ENCODE results near the gene PES1. TPM values are rescaled to one million over a fixed set of nuclear protein-coding genes. Genes with fewer than 3 reads are reported as not detected.
"Not testable (repeated sequence)": the region's sequence is repeated elsewhere in the genome, so short reads cannot be mapped to it uniquely, and the experiment has no call there.

The PES1 gene
- total RNA-seq, 1 experiment from 2014 or later = 165 TPM

DNA sequence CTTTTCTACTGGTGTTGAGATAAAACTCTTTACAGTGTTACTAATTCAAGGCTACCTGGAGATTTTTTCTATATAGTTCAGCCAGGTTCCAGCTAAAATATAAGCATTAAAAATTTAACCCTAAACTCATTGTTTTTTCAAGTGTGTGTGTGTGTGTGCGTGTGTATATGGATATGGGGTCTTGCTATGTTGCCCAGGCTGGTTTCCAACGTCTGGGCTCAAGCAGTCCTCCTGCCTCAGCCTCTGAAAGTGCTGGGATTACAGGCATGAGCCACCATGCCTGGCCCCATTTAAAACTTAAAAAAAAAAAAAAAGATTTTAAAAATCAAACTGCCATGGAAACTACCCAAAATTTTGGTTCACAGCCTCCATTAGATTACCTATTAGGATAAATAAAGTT lies 4.5 kb upstream of the PES1 start:
- H3K27me3 ChIP-seq = peaks cover 2% of the 10 kb centered on the region; the same call in 1 of the 2 replicates
- no peaks in the 10 kb centered on the region for H3K9me3 ChIP-seq
- H3K36me3 ChIP-seq = peaks cover 3% of the 10 kb centered on the region; the same call in 1 of the 2 replicates
- no peak overlapping the region for H3K4me3 ChIP-seq
- DNase-seq = no peak

GRCh38 chr22:30592360-30592713 lies 627 bp upstream of the PES1 start:
- H3K27me3 ChIP-seq, H3K9me3 ChIP-seq, DNase-seq: not testable (repeated sequence)
- peaks cover 36% of the 10 kb centered on the region for H3K36me3 ChIP-seq
- peak overlapping the region; percentile 88 for H3K4me3 ChIP-seq

DNA sequence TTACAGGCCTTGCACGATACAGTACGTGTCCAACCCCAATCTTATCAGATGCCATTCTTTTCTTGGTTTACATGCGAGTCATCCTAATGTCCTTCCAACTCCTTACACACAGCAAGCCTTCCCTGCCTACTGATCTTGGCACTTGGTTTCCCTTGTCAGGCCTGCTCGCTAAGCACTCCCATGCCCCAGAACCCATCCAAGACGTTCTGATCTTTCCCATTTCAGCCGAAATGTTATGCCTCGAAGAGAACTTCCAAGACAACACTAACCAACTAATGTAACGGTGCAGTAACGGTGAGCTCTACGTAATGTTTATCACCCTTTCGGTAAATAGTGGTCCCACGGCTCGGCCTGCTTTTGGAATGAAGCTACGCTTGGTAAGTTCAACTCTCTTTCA lies 521 bp downstream of the PES1 start:
- Histone ChIP-seq H3K4me3 (peak overlapping the region; percentile 88), H3K36me3 (peaks cover 48% of the 10 kb centered on the region), H3K9me3 (no peaks in the 10 kb centered on the region), H3K27me3 (peaks cover 2% of the 10 kb centered on the region; the same call in 1 of the 2 replicates)
- DNase-seq = no peak

- Histone ChIP-seq H3K36me3 (peaks cover 86% of the 10 kb centered on the region), H3K4me3 (no peak overlapping the region), H3K9me3 (no peaks in the 10 kb centered on the region), H3K27me3 (no peaks in the 10 kb centered on the region)
- DNase-seq = no peak
Observed at GRCh38 chr22:30586414-30586813, 5.3 kb downstream of the PES1 start.

- no peak overlapping the region for H3K4me3 ChIP-seq
- no peak for DNase-seq
- H3K9me3 ChIP-seq = no peaks in the 10 kb centered on the region
Observed at GRCh38 chr22:30584441-30584840, 7.3 kb downstream of the PES1 start.

DNA sequence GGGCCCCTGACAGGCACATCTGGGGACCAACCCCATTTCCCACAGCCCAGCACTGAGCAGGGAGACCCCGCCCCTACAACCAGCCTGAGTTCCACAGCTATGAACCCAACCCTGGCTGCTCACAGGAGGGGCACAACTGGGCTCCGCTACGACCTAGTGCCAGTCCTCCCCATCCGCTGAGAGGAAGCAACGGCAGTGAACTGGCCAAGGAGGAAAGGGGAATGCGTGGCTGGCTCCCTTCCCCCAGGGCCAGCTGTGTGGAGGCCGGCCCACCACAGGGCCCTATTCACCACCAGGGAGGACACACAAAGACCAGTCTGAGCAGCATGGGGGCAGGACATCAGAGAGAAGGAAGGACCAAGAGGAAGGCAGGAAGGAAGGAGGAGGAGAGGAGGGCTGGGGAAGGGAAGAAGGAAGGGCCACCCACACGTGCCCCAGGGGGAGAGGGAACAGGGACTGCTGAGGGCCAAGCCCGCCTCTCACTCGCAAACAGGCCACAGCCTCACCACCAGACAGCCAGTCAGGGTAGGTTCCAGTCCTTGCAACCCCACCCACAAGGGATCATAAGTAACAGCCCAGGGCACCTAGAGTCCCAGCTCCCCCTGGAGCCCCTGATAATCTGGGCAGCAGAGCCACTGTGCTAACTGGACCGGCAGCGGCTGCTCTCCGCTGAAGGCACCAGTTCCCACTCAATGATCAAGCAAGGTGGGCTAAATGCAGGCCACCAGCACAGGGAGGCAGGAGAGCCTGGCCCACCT lies 8.7 kb downstream of the PES1 start:
- H3K36me3 ChIP-seq = peaks cover 89% of the 10 kb centered on the region
- H3K4me3 ChIP-seq = no peak overlapping the region
- DNase-seq = no peak
- H3K27me3 ChIP-seq = no peaks in the 10 kb centered on the region
- H3K9me3 ChIP-seq = no peaks in the 10 kb centered on the region

More at GRCh38 chr22:30584441-30584840, 7.3 kb downstream of the PES1 start:
- H3K27me3 ChIP-seq = no peaks in the 10 kb centered on the region
- H3K36me3 ChIP-seq = peaks cover 88% of the 10 kb centered on the region

GRCh38 chr22:30582051-30582450 lies 9.7 kb downstream of the PES1 start:
- peaks cover 84% of the 10 kb centered on the region for H3K36me3 ChIP-seq
- no peaks in the 10 kb centered on the region for H3K27me3 ChIP-seq
- no peaks in the 10 kb centered on the region for H3K9me3 ChIP-seq
- DNase-seq = no peak
- no peak overlapping the region for H3K4me3 ChIP-seq

GRCh38 chr22:30580896-30581295 lies 10.8 kb downstream of the PES1 start:
- Histone ChIP-seq H3K9me3 (no peaks in the 10 kb centered on the region), H3K36me3 (peaks cover 84% of the 10 kb centered on the region), H3K4me3 (no peak overlapping the region), H3K27me3 (no peaks in the 10 kb centered on the region)
- DNase-seq = no peak

DNA sequence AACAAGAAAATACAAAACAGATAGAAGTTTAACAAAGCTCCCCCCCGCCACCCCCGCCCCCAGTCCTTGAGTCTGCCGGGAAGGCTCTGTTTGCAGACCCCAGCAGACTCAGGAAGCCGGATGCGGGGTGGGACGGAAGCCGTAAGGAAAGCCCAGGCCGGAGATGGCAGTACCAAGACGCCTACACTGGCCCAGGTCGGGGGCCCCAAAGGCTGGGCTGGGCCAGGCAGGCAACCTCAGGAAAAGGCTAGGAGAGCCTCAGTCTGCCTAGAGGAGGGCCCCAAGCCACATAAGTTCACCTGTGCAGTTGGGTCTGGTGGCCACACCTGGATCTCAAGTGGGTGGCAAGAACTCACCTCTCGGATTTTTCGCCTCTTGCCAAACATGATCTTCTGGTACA lies 13.2 kb downstream of the PES1 start:
- Histone ChIP-seq H3K9me3 (no peaks in the 10 kb centered on the region), H3K36me3 (peaks cover 76% of the 10 kb centered on the region), H3K27me3 (no peaks in the 10 kb centered on the region), H3K4me3 (no peak overlapping the region)
- DNase-seq = no peak

DNA sequence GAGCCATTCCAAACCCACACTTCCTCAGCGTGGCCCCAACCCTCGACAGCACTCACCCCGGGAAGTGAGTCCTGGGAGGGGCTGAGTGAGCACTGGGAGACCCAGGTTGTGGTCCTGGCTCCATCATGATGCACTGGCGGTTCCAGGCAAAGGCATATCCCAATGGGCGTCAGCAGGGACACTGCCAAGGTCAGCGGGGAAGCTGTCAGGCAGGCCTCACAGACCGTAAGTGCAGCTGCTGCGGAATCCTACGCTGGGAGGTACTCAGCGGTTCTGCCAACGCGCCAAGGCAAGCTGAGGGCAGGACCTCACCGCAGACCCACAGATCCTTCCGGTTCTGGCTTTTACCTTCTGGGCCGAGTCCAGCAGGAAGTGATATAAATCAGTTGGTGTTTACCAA lies 15.9 kb downstream of the PES1 start:
- Histone ChIP-seq H3K27me3 (no peaks in the 10 kb centered on the region), H3K4me3 (no peak overlapping the region), H3K36me3 (peaks cover 54% of the 10 kb centered on the region), H3K9me3 (no peaks in the 10 kb centered on the region)
- DNase-seq = no peak

DNA sequence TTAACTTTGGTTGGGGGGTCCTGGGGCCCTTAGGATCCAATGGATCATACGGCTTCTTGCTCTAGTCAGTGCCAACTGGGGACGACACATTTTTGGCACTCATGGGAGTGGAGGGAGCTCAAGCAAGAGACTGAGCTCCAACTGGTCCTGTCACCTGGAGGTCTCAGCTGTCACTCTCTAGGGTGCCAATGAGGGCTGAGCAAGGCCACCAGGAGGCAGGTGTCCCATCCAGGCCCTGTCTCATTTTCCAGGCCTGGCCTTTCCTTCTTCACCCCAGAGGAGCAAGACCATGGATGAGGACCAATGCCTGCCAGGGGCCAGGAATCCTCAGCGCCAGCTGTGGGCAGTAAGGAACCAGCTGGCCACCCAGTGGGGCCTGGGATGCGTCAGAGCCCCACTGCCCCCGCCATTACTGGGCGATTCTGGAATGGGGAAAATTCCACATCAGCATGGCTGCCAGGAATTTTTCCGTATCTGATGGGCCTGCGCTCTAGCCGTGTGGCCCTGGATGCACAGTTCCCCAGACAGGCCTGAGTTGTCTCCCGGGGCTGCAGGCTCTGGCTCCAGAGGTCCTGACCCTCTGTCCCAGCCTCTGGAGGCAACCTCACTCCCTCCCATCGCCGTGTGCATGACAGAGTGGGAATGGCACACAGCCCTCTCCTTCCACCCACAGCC lies 16.6 kb downstream of the PES1 start:
- H3K9me3 ChIP-seq = no peaks in the 10 kb centered on the region
- H3K4me3 ChIP-seq = no peak overlapping the region
- peaks cover 46% of the 10 kb centered on the region for H3K36me3 ChIP-seq
- H3K27me3 ChIP-seq = no peaks in the 10 kb centered on the region
- DNase-seq = peak; percentile 75

DNA sequence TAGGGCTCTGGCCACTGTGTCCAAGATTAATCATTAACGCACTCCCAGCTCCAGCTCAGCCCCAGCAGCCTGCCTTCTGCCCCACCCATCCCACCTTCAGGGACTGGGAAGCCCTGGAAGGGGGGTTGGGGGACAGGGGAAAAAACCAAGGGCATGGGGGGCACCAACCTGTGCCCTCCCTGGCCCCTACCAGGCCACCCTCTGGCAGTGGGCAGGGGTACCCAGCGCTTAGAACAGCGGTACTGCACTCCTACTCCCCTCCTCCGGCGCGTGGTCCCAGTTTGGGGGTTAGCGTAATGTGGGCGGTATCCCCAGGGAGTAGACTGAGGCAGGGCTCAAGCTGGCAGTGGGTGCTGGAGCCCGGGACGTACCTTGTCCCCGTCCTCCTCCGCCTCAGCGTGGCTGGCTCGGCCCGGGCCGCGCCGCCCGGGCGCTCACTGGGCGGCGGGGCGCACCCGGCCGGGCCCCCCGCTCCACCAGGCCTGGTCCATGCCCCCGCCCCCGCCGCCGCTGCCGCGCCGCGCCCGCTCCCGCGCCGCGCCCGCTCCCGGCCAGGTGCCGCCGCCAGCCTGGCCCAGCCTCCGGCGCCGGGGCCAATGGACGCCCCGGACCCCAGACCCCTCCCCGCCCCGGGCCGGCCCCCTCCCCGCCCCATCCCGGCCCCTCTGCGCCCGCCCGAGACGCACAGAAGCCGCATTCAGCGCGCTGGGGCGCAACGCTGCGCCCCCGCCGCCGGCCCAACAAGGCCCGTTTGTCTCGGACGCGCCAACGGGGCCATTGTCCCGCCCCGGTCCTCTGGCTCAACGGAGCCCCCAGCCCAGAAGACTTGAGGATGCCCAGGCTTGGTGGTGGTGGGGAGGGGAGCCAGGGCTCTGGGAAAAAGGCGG lies 17.4 kb downstream of the PES1 start, which contains the start of gene GAL3ST1:
Gene GAL3ST1, minus strand, starts transcription at position 571 of the 887 bp plus-strand sequence. CDS start 17,273 bp downstream, outside the sequence.
- Histone ChIP-seq H3K27me3 (no peaks in the 10 kb centered on the region), H3K4me3 (no peak within 1 kb of the TSS)
- DNase-seq = no peak

GRCh38 chr22:30573594-30574094 lies 18.1 kb downstream of the PES1 start:
- H3K9me3 ChIP-seq = no peaks in the 10 kb centered on the region
- H3K27me3 ChIP-seq = no peaks in the 10 kb centered on the region
- H3K36me3 ChIP-seq = peaks cover 31% of the 10 kb centered on the region
- DNase-seq = no peak
- H3K4me3 ChIP-seq = no peak overlapping the region

More for the DNA sequence above, 17.4 kb downstream of the PES1 start, which contains the start of gene GAL3ST1:
- Histone ChIP-seq H3K9me3 (no peaks in the 10 kb centered on the region), H3K36me3 (peaks cover 38% of the 10 kb centered on the region)

DNA sequence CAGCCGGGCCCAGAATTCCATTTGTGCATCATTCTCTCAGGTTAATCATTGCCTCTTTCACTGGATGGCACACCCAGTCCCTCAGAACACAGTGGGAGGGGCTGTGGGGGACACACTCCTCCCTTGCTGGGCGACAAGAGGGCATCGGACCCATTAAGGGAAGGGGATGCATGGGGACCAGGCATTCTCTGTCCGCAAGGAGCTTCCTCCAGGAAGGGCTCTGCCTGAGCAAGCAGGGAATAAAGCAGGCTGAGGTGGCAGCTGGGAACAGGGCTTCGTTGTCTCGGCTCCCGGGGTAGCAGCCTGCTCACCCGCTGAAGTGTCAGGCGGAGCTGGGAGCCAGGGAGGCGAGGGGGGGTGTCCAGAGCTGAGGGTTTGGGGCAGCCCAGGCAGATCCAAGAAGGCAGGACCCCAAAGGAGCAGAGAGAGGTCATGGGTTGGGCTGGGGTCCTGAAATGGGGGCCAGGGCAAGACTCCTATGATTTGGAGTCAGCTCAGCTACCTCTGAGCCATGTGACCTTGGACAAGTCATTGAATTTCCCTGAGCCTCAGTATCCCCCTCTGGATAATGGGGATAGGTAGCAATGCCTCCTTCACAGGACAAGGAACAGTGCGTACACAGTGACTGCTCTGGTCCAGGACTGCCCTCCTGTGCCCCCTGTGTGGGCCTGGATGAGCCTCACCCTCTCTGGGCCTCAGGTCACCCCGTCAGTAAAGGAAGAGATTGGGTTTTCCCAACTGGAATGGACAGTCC lies 18.7 kb downstream of the PES1 start:
- Histone ChIP-seq H3K4me3 (no peak overlapping the region), H3K36me3 (peaks cover 28% of the 10 kb centered on the region), H3K27me3 (no peaks in the 10 kb centered on the region), H3K9me3 (no peaks in the 10 kb centered on the region)
- no peak for DNase-seq

DNA sequence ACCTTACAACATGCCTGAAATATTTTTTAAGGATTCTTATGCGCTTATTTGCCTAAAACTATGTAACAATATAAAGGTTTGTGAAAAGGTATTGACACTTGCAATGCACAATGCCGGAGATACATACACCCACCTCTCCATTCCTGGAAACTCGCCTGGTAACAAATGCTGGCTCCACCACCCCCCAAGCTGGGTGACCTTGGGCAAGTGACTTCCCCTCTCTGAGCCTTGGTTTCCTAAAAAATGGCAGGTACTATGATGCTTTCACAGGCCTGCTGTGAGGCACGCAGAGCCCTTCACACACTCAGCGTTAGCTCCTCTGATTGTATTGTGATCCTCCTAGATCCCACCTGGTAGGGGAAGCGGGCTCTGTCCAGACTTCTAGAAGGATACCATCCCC lies 19.5 kb downstream of the PES1 start:
- Histone ChIP-seq H3K36me3 (peaks cover 24% of the 10 kb centered on the region), H3K27me3 (no peaks in the 10 kb centered on the region), H3K4me3 (no peak overlapping the region), H3K9me3 (no peaks in the 10 kb centered on the region)
- DNase-seq = no peak

- no peak for DNase-seq
- no peaks in the 10 kb centered on the region for H3K9me3 ChIP-seq
- no peaks in the 10 kb centered on the region for H3K36me3 ChIP-seq
- no peak overlapping the region for H3K4me3 ChIP-seq
- peaks cover 7% of the 10 kb centered on the region; the same call in 1 of the 2 replicates for H3K27me3 ChIP-seq
Observed at GRCh38 chr22:30569674-30570202, 22.0 kb downstream of the PES1 start.
